ENCODE results near the gene MAGOH. TPM values are rescaled to one million over a fixed set of nuclear protein-coding genes. Genes with fewer than 3 reads are reported as not detected.
"Not testable (repeated sequence)": the region's sequence is repeated elsewhere in the genome, so short reads cannot be mapped to it uniquely, and the experiment has no call there.

MAGOH gene
- total RNA-seq, 1 experiment from 2014 or later = 55.8 TPM

GRCh38 chr1:53249706-53250105 lies 11.4 kb upstream of the MAGOH start:
- in situ Hi-C loops (cut with HindIII; ENCODE audit: low pct_unique_long_range_greater_than_20kb, low sequenced_read_pairs) = no loop called here
- DNase-seq (ENCODE audit: low read depth) = peak; percentile 20

- no peak for DNase-seq (ENCODE audit: low read depth)
- in situ Hi-C loops (cut with HindIII; ENCODE audit: low pct_unique_long_range_greater_than_20kb, low sequenced_read_pairs) = no loop called here
These were observed 8.2 kb upstream of the MAGOH start for GRCh38 chr1:53246261-53247134.

- in situ Hi-C loops (cut with HindIII; ENCODE audit: low pct_unique_long_range_greater_than_20kb, low sequenced_read_pairs) = no loop called here
- no peak for DNase-seq (ENCODE audit: low read depth)
These were observed 5.8 kb upstream of the MAGOH start for GRCh38 chr1:53244141-53244540.

GRCh38 chr1:53242381-53242780 lies 4.1 kb upstream of the MAGOH start:
- no peak for DNase-seq (ENCODE audit: low read depth)
- in situ Hi-C loops (cut with HindIII; ENCODE audit: low pct_unique_long_range_greater_than_20kb, low sequenced_read_pairs) = no loop called here

- in situ Hi-C loops (cut with HindIII; ENCODE audit: low pct_unique_long_range_greater_than_20kb, low sequenced_read_pairs) = no loop called here
- no peak for DNase-seq (ENCODE audit: low read depth)
These were observed 3.5 kb upstream of the MAGOH start for GRCh38 chr1:53241828-53242227.

- in situ Hi-C loops (cut with HindIII; ENCODE audit: low pct_unique_long_range_greater_than_20kb, low sequenced_read_pairs) = no loop called here
- no peak for DNase-seq (ENCODE audit: low read depth)
These were observed 680 bp downstream of the MAGOH start for GRCh38 chr1:53237638-53238037.

GRCh38 chr1:53220962-53221286 lies 17.4 kb downstream of the MAGOH start:
- in situ Hi-C loops (cut with HindIII; ENCODE audit: low pct_unique_long_range_greater_than_20kb, low sequenced_read_pairs) = no loop called here
- no peak for DNase-seq (ENCODE audit: low read depth)

GRCh38 chr1:53220171-53220961 lies 18.0 kb downstream of the MAGOH start, which contains the start of gene CZIB:
Gene CZIB, minus strand, starts transcription at chr1:53220634. Its CDS starts 59 bp downstream, at chr1:53220575.
- peak; percentile 92 for DNase-seq (ENCODE audit: low read depth)
- in situ Hi-C loops (cut with HindIII; ENCODE audit: low pct_unique_long_range_greater_than_20kb, low sequenced_read_pairs) = no loop called here

GRCh38 chr1:53219711-53220110 lies 18.6 kb downstream of the MAGOH start:
- in situ Hi-C loops (cut with HindIII; ENCODE audit: low pct_unique_long_range_greater_than_20kb, low sequenced_read_pairs) = no loop called here
- no peak for DNase-seq (ENCODE audit: low read depth)

- no peak for DNase-seq (ENCODE audit: low read depth)
- in situ Hi-C loops (cut with HindIII; ENCODE audit: low pct_unique_long_range_greater_than_20kb, low sequenced_read_pairs) = no loop called here
These were observed 20.1 kb downstream of the MAGOH start for GRCh38 chr1:53218201-53218600.

- DNase-seq (ENCODE audit: low read depth) = no peak
- in situ Hi-C loops (cut with HindIII; ENCODE audit: low pct_unique_long_range_greater_than_20kb, low sequenced_read_pairs) = no loop called here
These were observed 23.9 kb downstream of the MAGOH start for GRCh38 chr1:53214376-53214940.

- no peak for DNase-seq (ENCODE audit: low read depth)
- in situ Hi-C loops (cut with HindIII; ENCODE audit: low pct_unique_long_range_greater_than_20kb, low sequenced_read_pairs) = no loop called here
These were observed 27.4 kb downstream of the MAGOH start for GRCh38 chr1:53210954-53211353.

- in situ Hi-C loops (cut with HindIII; ENCODE audit: low pct_unique_long_range_greater_than_20kb, low sequenced_read_pairs) = no loop called here
- no peak for DNase-seq (ENCODE audit: low read depth)
These were observed 28.0 kb downstream of the MAGOH start for GRCh38 chr1:53210352-53210751.

- in situ Hi-C loops (cut with HindIII; ENCODE audit: low pct_unique_long_range_greater_than_20kb, low sequenced_read_pairs) = no loop called here
These were observed 30.6 kb downstream of the MAGOH start for GRCh38 chr1:53207726-53208125.

GRCh38 chr1:53206735-53207379 lies 31.5 kb downstream of the MAGOH start:
- in situ Hi-C loops (cut with HindIII; ENCODE audit: low pct_unique_long_range_greater_than_20kb, low sequenced_read_pairs) = no loop called here
- no peak for DNase-seq (ENCODE audit: low read depth)

More at GRCh38 chr1:53207726-53208125, 30.6 kb downstream of the MAGOH start:
- no peak for DNase-seq (ENCODE audit: low read depth)

GRCh38 chr1:53206083-53206685 lies 32.1 kb downstream of the MAGOH start:
- in situ Hi-C loops (cut with HindIII; ENCODE audit: low pct_unique_long_range_greater_than_20kb, low sequenced_read_pairs) = not testable (repeated sequence)

GRCh38 chr1:53205496-53205895 lies 32.8 kb downstream of the MAGOH start:
- in situ Hi-C loops (cut with HindIII; ENCODE audit: low pct_unique_long_range_greater_than_20kb, low sequenced_read_pairs); DNase-seq (ENCODE audit: low read depth): not testable (repeated sequence)

More at GRCh38 chr1:53206083-53206685, 32.1 kb downstream of the MAGOH start:
- not testable (repeated sequence) for DNase-seq (ENCODE audit: low read depth)

- in situ Hi-C loops (cut with HindIII; ENCODE audit: low pct_unique_long_range_greater_than_20kb, low sequenced_read_pairs) = no loop called here
- no peak for DNase-seq (ENCODE audit: low read depth)
These were observed 34.9 kb downstream of the MAGOH start for GRCh38 chr1:53203466-53203865.
